ENCODE results near the gene CD300LB. TPM values are rescaled to one million over a fixed set of nuclear protein-coding genes. Genes with fewer than 3 reads are reported as not detected.

The CD300LB gene
- total RNA-seq, 1 donor from 2014 or later, result not detected

- Mint-ChIP-seq H3K27me3 (ENCODE audit: unreplicated experiment) (peaks cover 3% of the 10 kb centered on the region), H3K4me3 (ENCODE audit: unreplicated experiment) (no peak within 1 kb of the TSS), H3K36me3 (ENCODE audit: unreplicated experiment) (peaks cover 9% of the 10 kb centered on the region), H3K27ac (ENCODE audit: unreplicated experiment) (no peak within 1 kb of the TSS), H3K4me1 (ENCODE audit: low read depth, unreplicated experiment) (peaks cover 18% of the 10 kb centered on the region), H3K9me3 (ENCODE audit: unreplicated experiment) (peaks cover 3% of the 10 kb centered on the region)
- TF ChIP-seq CTCF (IDR thresholded peaks at IDR 0.05; ENCODE audit: partially characterized antibody, unreplicated experiment), result no peak
- DNase-seq, result no peak
Observed at GRCh38 chr17:74567397-74567796, 36.1 kb upstream of the CD300LB start, which contains the start of gene CD300H. Gene CD300H (minus strand): TSS chr17:74567509.

GRCh38 chr17:74566132-74566753, 35.0 kb upstream of the CD300LB start:
- no peak overlapping the region for H3K4me3 Mint-ChIP-seq (ENCODE audit: unreplicated experiment)
- H3K36me3 Mint-ChIP-seq (ENCODE audit: unreplicated experiment), result peaks cover 14% of the 10 kb centered on the region
- no peak overlapping the region for H3K27ac Mint-ChIP-seq (ENCODE audit: unreplicated experiment)

GRCh38 chr17:74565126-74565525, 33.9 kb upstream of the CD300LB start:
- Mint-ChIP-seq H3K27me3 (ENCODE audit: unreplicated experiment) (peaks cover 3% of the 10 kb centered on the region), H3K4me1 (ENCODE audit: low read depth, unreplicated experiment) (peaks cover 18% of the 10 kb centered on the region), H3K36me3 (ENCODE audit: unreplicated experiment) (peaks cover 14% of the 10 kb centered on the region), H3K27ac (ENCODE audit: unreplicated experiment) (no peak overlapping the region), H3K9me3 (ENCODE audit: unreplicated experiment) (peaks cover 3% of the 10 kb centered on the region), H3K4me3 (ENCODE audit: unreplicated experiment) (no peak overlapping the region)
- no peak for TF ChIP-seq CTCF (IDR thresholded peaks at IDR 0.05; ENCODE audit: partially characterized antibody, unreplicated experiment)
- no peak for DNase-seq

More at GRCh38 chr17:74566132-74566753, 35.0 kb upstream of the CD300LB start:
- Mint-ChIP-seq H3K9me3 (ENCODE audit: unreplicated experiment) (peaks cover 3% of the 10 kb centered on the region), H3K4me1 (ENCODE audit: low read depth, unreplicated experiment) (peaks cover 18% of the 10 kb centered on the region), H3K27me3 (ENCODE audit: unreplicated experiment) (peaks cover 3% of the 10 kb centered on the region)
- peak; percentile 73 for DNase-seq
- peak; percentile 50 for TF ChIP-seq CTCF (IDR thresholded peaks at IDR 0.05; ENCODE audit: partially characterized antibody, unreplicated experiment)

- no peak overlapping the region for H3K27ac Mint-ChIP-seq (ENCODE audit: unreplicated experiment)
- DNase-seq, result no peak
- no peak for TF ChIP-seq CTCF (IDR thresholded peaks at IDR 0.05; ENCODE audit: partially characterized antibody, unreplicated experiment)
- no peaks in the 10 kb centered on the region for H3K27me3 Mint-ChIP-seq (ENCODE audit: unreplicated experiment)
- peaks cover 21% of the 10 kb centered on the region for H3K36me3 Mint-ChIP-seq (ENCODE audit: unreplicated experiment)
- no peak overlapping the region for H3K4me3 Mint-ChIP-seq (ENCODE audit: unreplicated experiment)
- H3K4me1 Mint-ChIP-seq (ENCODE audit: low read depth, unreplicated experiment), result peaks cover 12% of the 10 kb centered on the region
- H3K9me3 Mint-ChIP-seq (ENCODE audit: unreplicated experiment), result peaks cover 8% of the 10 kb centered on the region
Observed at GRCh38 chr17:74563358-74563757, 32.1 kb upstream of the CD300LB start.

- no peak for TF ChIP-seq CTCF (IDR thresholded peaks at IDR 0.05; ENCODE audit: partially characterized antibody, unreplicated experiment)
- H3K9me3 Mint-ChIP-seq (ENCODE audit: unreplicated experiment), result peaks cover 8% of the 10 kb centered on the region
- peaks cover 21% of the 10 kb centered on the region for H3K36me3 Mint-ChIP-seq (ENCODE audit: unreplicated experiment)
- no peak overlapping the region for H3K4me3 Mint-ChIP-seq (ENCODE audit: unreplicated experiment)
- H3K4me1 Mint-ChIP-seq (ENCODE audit: low read depth, unreplicated experiment), result peaks cover 7% of the 10 kb centered on the region
- no peak overlapping the region for H3K27ac Mint-ChIP-seq (ENCODE audit: unreplicated experiment)
- no peak for DNase-seq
- H3K27me3 Mint-ChIP-seq (ENCODE audit: unreplicated experiment), result no peaks in the 10 kb centered on the region
Observed at GRCh38 chr17:74561586-74561985, 30.3 kb upstream of the CD300LB start.

Measured in glutamatergic neuron (in vitro differentiated cells).